ENCODE data around the gene BEND7.
"Not testable (repeated sequence)": the region's sequence is repeated elsewhere in the genome, so short reads cannot be mapped to it uniquely, and the experiment has no call there.

Gene BEND7

GRCh38 chr10:13416760-13417159 is 112.1 kb downstream of the BEND7 start:
- TF ChIP-seq, protein P1, sequence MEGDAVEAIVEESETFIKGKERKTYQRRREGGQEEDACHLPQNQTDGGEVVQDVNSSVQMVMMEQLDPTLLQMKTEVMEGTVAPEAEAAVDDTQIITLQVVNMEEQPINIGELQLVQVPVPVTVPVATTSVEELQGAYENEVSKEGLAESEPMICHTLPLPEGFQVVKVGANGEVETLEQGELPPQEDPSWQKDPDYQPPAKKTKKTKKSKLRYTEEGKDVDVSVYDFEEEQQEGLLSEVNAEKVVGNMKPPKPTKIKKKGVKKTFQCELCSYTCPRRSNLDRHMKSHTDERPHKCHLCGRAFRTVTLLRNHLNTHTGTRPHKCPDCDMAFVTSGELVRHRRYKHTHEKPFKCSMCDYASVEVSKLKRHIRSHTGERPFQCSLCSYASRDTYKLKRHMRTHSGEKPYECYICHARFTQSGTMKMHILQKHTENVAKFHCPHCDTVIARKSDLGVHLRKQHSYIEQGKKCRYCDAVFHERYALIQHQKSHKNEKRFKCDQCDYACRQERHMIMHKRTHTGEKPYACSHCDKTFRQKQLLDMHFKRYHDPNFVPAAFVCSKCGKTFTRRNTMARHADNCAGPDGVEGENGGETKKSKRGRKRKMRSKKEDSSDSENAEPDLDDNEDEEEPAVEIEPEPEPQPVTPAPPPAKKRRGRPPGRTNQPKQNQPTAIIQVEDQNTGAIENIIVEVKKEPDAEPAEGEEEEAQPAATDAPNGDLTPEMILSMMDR (IDR thresholded peaks at IDR 0.05; ENCODE audit: low read depth, low read length, missing control alignments): no peak
- no peak overlapping the region for H3K27ac ChIP-seq
- no peaks in the 10 kb centered on the region for H3K36me3 ChIP-seq (replicated peaks)
- in situ Hi-C loops (cut with HindIII; ENCODE audit: low pct_ligation_motif_present, low sequenced_read_pairs): no loop called here
- DNase-seq: no peak
- H3K27me3 ChIP-seq (replicated peaks): no peaks in the 10 kb centered on the region
- no peak overlapping the region for H3K4me3 ChIP-seq (ENCODE audit: low read depth, low read length)

- H3K4me3 ChIP-seq (ENCODE audit: low read depth, low read length): no peak overlapping the region
- H3K36me3 ChIP-seq (replicated peaks): no peaks in the 10 kb centered on the region
- in situ Hi-C loops (cut with HindIII; ENCODE audit: low pct_ligation_motif_present, low sequenced_read_pairs): no loop called here
- no peak overlapping the region for H3K27ac ChIP-seq
- DNase-seq: peak; percentile 33
- H3K27me3 ChIP-seq (replicated peaks): no peaks in the 10 kb centered on the region
- TF ChIP-seq, protein P1 (IDR thresholded peaks at IDR 0.05; ENCODE audit: low read depth, low read length, missing control alignments): peak; percentile 66
Observed at GRCh38 chr10:13414855-13415254, 114.0 kb downstream of the BEND7 start.

DNA sequence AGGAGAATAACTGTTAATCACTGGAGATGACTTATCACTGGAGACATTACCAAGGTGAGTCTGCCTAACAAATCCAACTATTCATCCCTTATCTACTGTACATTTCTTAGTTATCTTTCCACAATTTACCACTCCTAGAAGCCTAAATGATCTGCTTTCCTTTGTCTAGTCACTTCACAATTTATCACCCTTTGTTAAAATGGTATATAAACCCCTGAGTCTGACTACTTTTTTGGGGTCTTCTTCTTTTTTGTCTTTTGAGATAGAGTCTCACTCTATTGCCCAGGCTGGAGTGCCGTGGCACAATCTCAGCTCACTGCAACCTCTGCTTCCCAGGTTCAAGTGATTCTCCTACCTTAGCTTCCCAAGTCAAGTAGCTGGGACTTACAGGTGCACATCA is 114.7 kb downstream of the BEND7 start:
- H3K27ac ChIP-seq: no peak overlapping the region
- H3K36me3 ChIP-seq (replicated peaks): no peaks in the 10 kb centered on the region
- no peaks in the 10 kb centered on the region for H3K27me3 ChIP-seq (replicated peaks)
- H3K4me3 ChIP-seq (ENCODE audit: low read depth, low read length): no peak overlapping the region
- TF ChIP-seq, protein P1 (IDR thresholded peaks at IDR 0.05; ENCODE audit: low read depth, low read length, missing control alignments): no peak
- DNase-seq: no peak
- in situ Hi-C loops (cut with HindIII; ENCODE audit: low pct_ligation_motif_present, low sequenced_read_pairs): no loop called here

DNA sequence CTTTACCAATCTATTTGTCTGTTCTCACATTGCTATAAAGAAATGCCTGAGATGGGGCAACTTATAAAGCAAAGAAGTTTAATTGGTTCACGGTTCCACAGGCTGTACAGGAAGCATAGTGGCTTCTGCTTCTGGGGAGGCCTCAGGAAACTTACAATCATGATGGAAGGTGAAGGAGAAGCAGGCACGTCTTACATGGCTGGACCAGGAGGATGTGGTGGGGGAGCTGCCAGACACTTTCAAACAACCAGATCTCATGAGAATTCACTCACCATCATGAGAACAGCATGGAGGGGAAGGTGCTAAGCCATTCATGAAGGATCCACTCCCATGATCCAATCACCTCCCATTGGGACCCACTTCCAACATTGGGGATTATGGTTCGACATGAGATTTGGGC is 115.9 kb downstream of the BEND7 start:
- Histone ChIP-seq H3K36me3 (replicated peaks) (no peaks in the 10 kb centered on the region), H3K27me3 (replicated peaks) (no peaks in the 10 kb centered on the region), H3K4me3 (ENCODE audit: low read depth, low read length) (no peak overlapping the region), H3K27ac (no peak overlapping the region)
- in situ Hi-C loops (cut with HindIII; ENCODE audit: low pct_ligation_motif_present, low sequenced_read_pairs): no loop called here
- no peak for DNase-seq
- TF ChIP-seq, protein P1 (IDR thresholded peaks at IDR 0.05; ENCODE audit: low read depth, low read length, missing control alignments): no peak

DNA sequence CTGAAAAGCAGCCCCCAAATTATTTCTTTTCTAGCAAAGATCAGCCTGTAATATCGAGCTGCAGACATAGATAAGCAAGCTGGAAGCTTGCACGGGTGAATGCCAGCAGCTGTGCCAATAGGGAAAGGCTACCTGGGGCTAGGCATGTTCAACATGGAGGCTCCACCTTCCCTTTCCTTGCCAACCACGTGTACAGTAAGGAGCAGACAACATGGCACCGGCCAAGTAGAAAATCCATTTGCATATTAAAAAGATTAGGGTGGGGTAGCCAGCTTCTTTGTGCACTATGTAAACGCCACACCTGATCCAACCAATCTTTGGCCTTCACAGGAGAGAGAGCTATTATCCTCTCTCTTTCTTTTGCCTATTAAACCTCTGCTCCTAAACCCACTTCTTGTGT is 124.0 kb downstream of the BEND7 start:
- no peak overlapping the region for H3K4me3 ChIP-seq (ENCODE audit: low read depth, low read length)
- no peaks in the 10 kb centered on the region for H3K27me3 ChIP-seq (replicated peaks)
- H3K27ac ChIP-seq: no peak overlapping the region
- DNase-seq: no peak
- in situ Hi-C loops (cut with HindIII; ENCODE audit: low pct_ligation_motif_present, low sequenced_read_pairs): no loop called here
- TF ChIP-seq, protein P1 (IDR thresholded peaks at IDR 0.05; ENCODE audit: low read depth, low read length, missing control alignments): no peak
- no peaks in the 10 kb centered on the region for H3K36me3 ChIP-seq (replicated peaks)

GRCh38 chr10:13404305-13404759 is 124.5 kb downstream of the BEND7 start:
- in situ Hi-C loops (cut with HindIII; ENCODE audit: low pct_ligation_motif_present, low sequenced_read_pairs): no loop called here
- H3K27ac ChIP-seq: no peak overlapping the region
- TF ChIP-seq, protein P1 (IDR thresholded peaks at IDR 0.05; ENCODE audit: low read depth, low read length, missing control alignments): no peak

GRCh38 chr10:13403426-13403825 is 125.4 kb downstream of the BEND7 start:
- H3K36me3 ChIP-seq (replicated peaks); DNase-seq; in situ Hi-C loops (cut with HindIII; ENCODE audit: low pct_ligation_motif_present, low sequenced_read_pairs); H3K27ac ChIP-seq; H3K4me3 ChIP-seq (ENCODE audit: low read depth, low read length); H3K27me3 ChIP-seq (replicated peaks): not testable (repeated sequence)

More at GRCh38 chr10:13404305-13404759, 124.5 kb downstream of the BEND7 start:
- no peaks in the 10 kb centered on the region for H3K36me3 ChIP-seq (replicated peaks)
- H3K4me3 ChIP-seq (ENCODE audit: low read depth, low read length): no peak overlapping the region
- H3K27me3 ChIP-seq (replicated peaks): no peaks in the 10 kb centered on the region
- DNase-seq: peak; percentile 7
